Activated T-cell treated with anti-CD3 and anti-CD28 coated beads, Interleukin-2, amount 50 U/mL, for 72 hours (primary cell): ENCODE data around the gene HOXC6. TPM values are rescaled to one million over a fixed set of nuclear protein-coding genes. Genes with fewer than 3 reads are reported as not detected.

Source experiments
- ATAC-seq, 2 donors: fragments of 150-1000 bp; cut with Tn5 transposase; replicated peaks in 1 of 2; 2 replicates each; pipeline ENCODE4 v1.10.0; 2021; ENCODE audit warnings: moderate library complexity in 2 of 2, mild to moderate bottlenecking in 1 of 2
- DNase-seq, 2 donors: peaks; one replicate each; pipeline ENCODE4 v3.0.0; 2021 to 2022; ENCODE audit warnings: mixed read lengths in 1 of 2
- H3K27ac Mint-ChIP-seq: one replicate; pipeline ENCODE4 v1.8.0; 2022; ENCODE audit warnings: mild to moderate bottlenecking, moderate library complexity, mixed read lengths
- H3K27me3 Mint-ChIP-seq: one replicate; pipeline ENCODE4 v1.8.0; 2022; ENCODE audit warnings: low read depth, mixed read lengths
- H3K36me3 Mint-ChIP-seq, 2 donors: one replicate each; pipeline ENCODE4 v1.8.0; 2022; ENCODE audit warnings: mixed read lengths in 2 of 2, mild to moderate bottlenecking in 1 of 2; ENCODE audit not compliant: insufficient read depth in 2 of 2
- H3K4me1 Mint-ChIP-seq: one replicate; pipeline ENCODE4 v1.8.0; 2022; ENCODE audit warnings: low read depth, mixed read lengths
- H3K4me3 Mint-ChIP-seq, 2 donors: one replicate each; pipeline ENCODE4 v1.8.0; 2022; ENCODE audit warnings: mild to moderate bottlenecking in 2 of 2, mixed read lengths in 2 of 2, moderate library complexity in 2 of 2
- H3K9me3 Mint-ChIP-seq, 2 donors: one replicate each; pipeline ENCODE4 v1.8.0; 2022; ENCODE audit warnings: mixed read lengths in 2 of 2
- total RNA-seq, 2 donors: library from RNA; stranded (reverse); gene quantifications; one replicate each; pipeline ENCODE4 v1.2.3, GENCODE V29; 2022

The HOXC6 gene
- total RNA-seq, 2 donors from 2014 or later, result not detected

- Mint-ChIP-seq H3K4me1 (peaks cover 25% of the 10 kb centered on the region), H3K9me3 (no peaks in the 10 kb centered on the region), H3K27ac (no peak overlapping the region), H3K36me3 (no peaks in the 10 kb centered on the region), H3K4me3 (peak overlapping the region in 1 of 2 donors; percentile 57), H3K27me3 (peaks cover 95% of the 10 kb centered on the region)
- ATAC-seq (no peak), DNase-seq (no peak)
Measured at GRCh38 chr12:54027442-54027786, 826 bp upstream of the HOXC6 start.

GRCh38 chr12:54029529-54030441 is 1.5 kb downstream of the HOXC6 start:
- H3K4me3 Mint-ChIP-seq, result peak overlapping the region; percentile 36 to 46
- H3K4me1 Mint-ChIP-seq, result peaks cover 36% of the 10 kb centered on the region
- no peak overlapping the region for H3K27ac Mint-ChIP-seq

GRCh38 chr12:54030442-54030801 is 2.2 kb downstream of the HOXC6 start:
- Mint-ChIP-seq H3K4me1 (peaks cover 40% of the 10 kb centered on the region), H3K36me3 (no peaks in the 10 kb centered on the region), H3K9me3 (no peaks in the 10 kb centered on the region), H3K27me3 (peaks cover 91% of the 10 kb centered on the region), H3K4me3 (peak overlapping the region in 1 of 2 donors; percentile 54), H3K27ac (peak overlapping the region; percentile 73)
- ATAC-seq (no peak), DNase-seq (no peak)

More at GRCh38 chr12:54029529-54030441, 1.5 kb downstream of the HOXC6 start:
- H3K9me3 Mint-ChIP-seq, result no peaks in the 10 kb centered on the region
- DNase-seq (no peak), ATAC-seq (no peak)
- peaks cover 91% of the 10 kb centered on the region for H3K27me3 Mint-ChIP-seq
- H3K36me3 Mint-ChIP-seq, result no peaks in the 10 kb centered on the region

GRCh38 chr12:54030889-54031471 is 2.7 kb downstream of the HOXC6 start:
- H3K27ac Mint-ChIP-seq, result no peak overlapping the region
- DNase-seq (no peak), ATAC-seq (no peak)
- no peak overlapping the region for H3K4me3 Mint-ChIP-seq
- peaks cover 40% of the 10 kb centered on the region for H3K4me1 Mint-ChIP-seq
- H3K9me3 Mint-ChIP-seq, result no peaks in the 10 kb centered on the region
- no peaks in the 10 kb centered on the region for H3K36me3 Mint-ChIP-seq
- peaks cover 91% of the 10 kb centered on the region for H3K27me3 Mint-ChIP-seq

GRCh38 chr12:54031480-54031879 is 3.2 kb downstream of the HOXC6 start:
- Mint-ChIP-seq H3K4me3 (no peak overlapping the region), H3K4me1 (peaks cover 40% of the 10 kb centered on the region), H3K27ac (no peak overlapping the region), H3K36me3 (no peaks in the 10 kb centered on the region), H3K9me3 (no peaks in the 10 kb centered on the region), H3K27me3 (peaks cover 89% of the 10 kb centered on the region)
- ATAC-seq, result no peak
- no peak for DNase-seq

GRCh38 chr12:54032086-54032619 is 3.9 kb downstream of the HOXC6 start:
- H3K27me3 Mint-ChIP-seq, result peaks cover 85% of the 10 kb centered on the region
- H3K4me3 Mint-ChIP-seq, result no peak overlapping the region
- no peak overlapping the region for H3K27ac Mint-ChIP-seq
- DNase-seq, result no peak
- peaks cover 36% of the 10 kb centered on the region for H3K4me1 Mint-ChIP-seq
- no peaks in the 10 kb centered on the region for H3K36me3 Mint-ChIP-seq
- no peak for ATAC-seq
- no peaks in the 10 kb centered on the region for H3K9me3 Mint-ChIP-seq

GRCh38 chr12:54032627-54033100 is 4.4 kb downstream of the HOXC6 start, which contains the start of gene HOXC5:
HOXC5 (plus strand) TSS chr12:54033050; CDS start chr12:54033123, 73 bp downstream.
- Mint-ChIP-seq H3K4me3 (peak within 1 kb of the TSS; percentile 82 to 84), H3K27ac (peak within 1 kb of the TSS; percentile 79), H3K27me3 (peaks cover 85% of the 10 kb centered on the region), H3K4me1 (peaks cover 31% of the 10 kb centered on the region), H3K36me3 (no peaks in the 10 kb centered on the region), H3K9me3 (no peaks in the 10 kb centered on the region)
- ATAC-seq, result peak in 1 of 2 donors; percentile 30
- DNase-seq, result peak; percentile 60 to 74

- peak overlapping the region; percentile 82 to 84 for H3K4me3 Mint-ChIP-seq
- H3K27me3 Mint-ChIP-seq, result peaks cover 85% of the 10 kb centered on the region
- no peaks in the 10 kb centered on the region for H3K9me3 Mint-ChIP-seq
- DNase-seq, result peak in 1 of 2 donors; percentile 40
- H3K27ac Mint-ChIP-seq, result peak overlapping the region; percentile 79
- no peaks in the 10 kb centered on the region for H3K36me3 Mint-ChIP-seq
- H3K4me1 Mint-ChIP-seq, result peaks cover 28% of the 10 kb centered on the region
- ATAC-seq, result peak; percentile 48 to 50
Measured at GRCh38 chr12:54033106-54033979, 5.1 kb downstream of the HOXC6 start.

GRCh38 chr12:54033980-54034784 is 5.9 kb downstream of the HOXC6 start:
- DNase-seq (no peak), ATAC-seq (peak in 1 of 2 donors; percentile 22)
- peaks cover 88% of the 10 kb centered on the region for H3K27me3 Mint-ChIP-seq
- peaks cover 23% of the 10 kb centered on the region for H3K4me1 Mint-ChIP-seq
- no peaks in the 10 kb centered on the region for H3K9me3 Mint-ChIP-seq
- H3K36me3 Mint-ChIP-seq, result no peaks in the 10 kb centered on the region
- H3K4me3 Mint-ChIP-seq, result peak overlapping the region; percentile 67 to 70
- H3K27ac Mint-ChIP-seq, result no peak overlapping the region

- H3K9me3 Mint-ChIP-seq, result no peaks in the 10 kb centered on the region
- H3K4me3 Mint-ChIP-seq, result peak overlapping the region; percentile 70 to 71
- DNase-seq, result no peak
- peak overlapping the region; percentile 90 for H3K27ac Mint-ChIP-seq
- no peaks in the 10 kb centered on the region for H3K36me3 Mint-ChIP-seq
- H3K4me1 Mint-ChIP-seq, result peaks cover 18% of the 10 kb centered on the region
- peaks cover 89% of the 10 kb centered on the region for H3K27me3 Mint-ChIP-seq
- no peak for ATAC-seq
Measured at GRCh38 chr12:54034785-54035310, 6.6 kb downstream of the HOXC6 start.

GRCh38 chr12:54035568-54036264 is 7.5 kb downstream of the HOXC6 start:
- H3K36me3 Mint-ChIP-seq, result no peaks in the 10 kb centered on the region
- H3K9me3 Mint-ChIP-seq, result no peaks in the 10 kb centered on the region
- H3K4me1 Mint-ChIP-seq, result peaks cover 18% of the 10 kb centered on the region
- DNase-seq, result no peak
- ATAC-seq, result no peak
- H3K27me3 Mint-ChIP-seq, result peaks cover 89% of the 10 kb centered on the region
- no peak overlapping the region for H3K4me3 Mint-ChIP-seq
- H3K27ac Mint-ChIP-seq, result no peak overlapping the region
